ENCODE data around the gene NDUFS4.
"Not testable (repeated sequence)": the region's sequence is repeated elsewhere in the genome, so short reads cannot be mapped to it uniquely, and the experiment has no call there.

The NDUFS4 gene

GRCh38 chr5:53665313-53665712, 104.9 kb downstream of the NDUFS4 start:
- not testable (repeated sequence) for DNase-seq (ENCODE audit: low read depth in 2 of 2)

DNA sequence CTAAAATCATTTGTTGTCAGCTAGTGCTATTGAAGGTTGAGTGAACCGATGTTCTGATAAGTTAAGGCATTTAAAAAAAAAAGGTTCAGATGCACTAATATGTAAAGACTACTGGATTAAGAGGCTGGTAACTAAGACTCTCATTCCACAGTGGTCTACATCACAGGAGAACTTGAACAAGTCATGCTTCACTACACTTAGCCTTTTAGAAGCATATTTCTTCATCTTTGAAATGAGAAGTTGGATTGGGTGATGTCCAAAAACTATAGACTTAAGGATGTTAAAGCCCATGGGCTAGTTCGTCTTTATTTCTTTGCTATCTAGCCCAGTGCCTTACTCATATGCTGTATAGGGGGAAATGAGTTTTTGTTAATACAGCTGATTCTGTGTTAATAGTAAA, 107.2 kb downstream of the NDUFS4 start:
- DNase-seq (ENCODE audit: low read depth in 2 of 2): no peak

DNA sequence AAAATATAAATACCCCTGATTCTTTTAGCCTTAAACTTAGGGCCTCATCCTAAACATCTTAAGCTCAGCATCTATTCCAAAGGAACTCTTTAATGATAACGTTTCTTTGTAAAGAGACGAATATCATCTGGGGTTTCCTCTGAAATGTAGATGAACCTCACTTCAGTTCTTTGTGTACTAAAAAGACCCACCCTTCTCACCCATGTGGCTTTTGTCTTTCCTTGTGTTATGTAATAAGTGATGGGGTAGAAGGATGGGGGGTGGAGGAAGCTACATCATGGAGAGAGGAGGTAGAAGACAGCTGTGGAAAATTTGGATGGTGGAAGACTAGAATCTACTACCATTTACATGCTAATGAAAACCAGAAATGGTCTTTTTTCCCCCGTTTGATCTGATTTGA, 111.0 kb downstream of the NDUFS4 start:
- DNase-seq (ENCODE audit: low read depth in 2 of 2): no peak

DNA sequence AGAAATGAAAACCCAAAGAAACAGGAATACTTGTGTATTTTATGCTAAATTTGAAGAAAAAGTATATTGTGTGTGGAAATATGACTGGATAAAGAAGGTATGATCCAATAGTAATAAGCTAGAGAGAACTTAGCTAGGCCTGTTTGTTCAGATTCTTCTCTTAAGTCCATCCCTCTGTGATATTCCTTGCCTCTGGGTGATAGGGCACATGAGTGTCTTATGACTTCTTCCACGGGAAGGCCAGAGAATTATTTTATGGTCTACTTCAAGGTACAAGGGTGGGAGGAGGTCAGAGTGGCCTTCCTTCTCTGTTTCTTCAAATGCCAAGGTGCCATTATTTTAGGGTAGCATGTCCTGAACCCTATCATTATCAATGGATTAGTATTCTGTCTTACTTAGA, 113.7 kb downstream of the NDUFS4 start:
- no peak for DNase-seq (ENCODE audit: low read depth in 2 of 2)

- DNase-seq (ENCODE audit: low read depth in 2 of 2): no peak
Measured at GRCh38 chr5:53677632-53678031, 117.2 kb downstream of the NDUFS4 start.

- DNase-seq (ENCODE audit: low read depth in 2 of 2): no peak
Measured at GRCh38 chr5:53678981-53679660, 118.7 kb downstream of the NDUFS4 start.

GRCh38 chr5:53681079-53681478, 120.6 kb downstream of the NDUFS4 start:
- DNase-seq (ENCODE audit: low read depth in 2 of 2): no peak

DNA sequence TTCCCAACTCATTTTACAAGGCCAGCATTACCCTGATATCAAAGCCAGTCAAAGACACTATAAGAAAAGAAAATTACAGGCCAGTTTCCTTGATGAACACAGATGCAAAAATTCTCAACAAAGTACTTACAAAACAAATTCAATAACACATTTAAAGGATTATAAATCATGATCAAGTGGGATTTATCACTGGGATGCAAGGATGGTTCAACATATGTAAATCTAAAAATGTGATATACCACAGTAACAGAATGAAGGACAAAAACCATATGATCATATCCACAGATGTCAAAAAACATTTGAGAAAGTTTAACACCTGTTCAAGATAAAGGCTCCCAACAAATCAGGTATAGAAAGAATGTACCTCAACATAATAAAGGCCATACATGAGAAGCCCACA, 130.6 kb downstream of the NDUFS4 start:
- DNase-seq (ENCODE audit: low read depth in 2 of 2): no peak

DNA sequence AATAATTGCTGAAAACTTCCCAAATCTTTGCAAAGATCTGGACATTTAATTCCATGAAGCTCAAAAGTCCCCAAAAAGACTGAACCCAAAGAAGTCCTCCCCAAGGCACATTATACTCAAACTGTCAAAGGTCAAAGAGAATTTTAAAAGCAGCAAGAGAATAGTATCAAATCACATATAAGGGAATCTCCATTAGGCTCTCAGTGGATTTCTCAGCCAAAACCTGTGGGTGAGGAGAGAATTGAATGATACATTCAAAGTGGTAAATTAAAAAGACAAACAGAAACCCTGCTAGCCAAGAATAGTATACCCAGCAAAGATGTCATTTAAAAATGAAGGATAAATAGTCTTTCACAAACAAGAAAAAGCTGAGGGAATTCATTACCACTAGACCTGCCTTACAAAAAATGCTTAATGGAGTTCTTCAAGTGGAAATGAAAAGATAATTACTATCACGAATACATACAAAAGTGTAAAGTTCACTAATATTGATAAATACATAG, 134.1 kb downstream of the NDUFS4 start:
- DNase-seq (ENCODE audit: low read depth in 2 of 2): no peak

GRCh38 chr5:53710405-53710804, 150.0 kb downstream of the NDUFS4 start:
- DNase-seq (ENCODE audit: low read depth in 2 of 2): not testable (repeated sequence)

GRCh38 chr5:53712327-53712726, 151.9 kb downstream of the NDUFS4 start:
- no peak for DNase-seq (ENCODE audit: low read depth in 2 of 2)

GRCh38 chr5:53713978-53714666, 153.7 kb downstream of the NDUFS4 start:
- DNase-seq (ENCODE audit: low read depth in 2 of 2): no peak

DNA sequence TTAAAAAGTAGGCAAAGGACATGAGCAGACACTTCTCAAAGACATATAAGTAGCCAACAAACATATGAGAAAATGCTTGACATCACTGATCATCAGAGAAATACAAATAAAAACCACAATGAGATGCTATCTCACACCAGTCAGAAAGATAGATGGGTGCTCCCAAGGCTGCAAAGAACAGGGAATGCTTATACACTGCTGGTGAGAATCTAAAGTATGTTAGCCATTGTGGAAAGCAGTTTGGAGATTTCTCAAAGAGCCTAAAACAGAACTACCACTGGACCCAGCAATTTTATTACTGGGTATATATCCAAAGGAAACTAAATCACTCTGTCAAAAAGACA, 154.2 kb downstream of the NDUFS4 start:
- DNase-seq (ENCODE audit: low read depth in 2 of 2): no peak

DNA sequence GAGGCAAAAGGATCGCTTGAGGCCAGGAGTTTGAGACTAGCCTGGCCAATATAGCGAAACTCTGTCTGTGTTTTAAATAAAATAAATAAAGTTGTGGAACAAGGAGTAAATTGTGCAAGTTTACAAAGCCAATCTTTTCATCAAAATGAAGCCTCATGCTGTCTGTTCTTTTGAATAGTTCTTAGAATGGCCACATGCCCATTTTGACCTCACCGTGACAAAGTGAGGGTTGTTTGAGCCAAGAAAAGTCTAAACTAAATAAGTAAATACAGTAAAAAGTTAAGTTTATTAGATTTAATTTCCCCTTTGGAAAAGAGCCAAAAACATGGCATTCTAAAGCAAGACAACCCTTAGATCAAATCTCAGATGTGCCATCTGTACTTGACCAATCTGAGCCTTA, 165.7 kb downstream of the NDUFS4 start:
- no peak for DNase-seq (ENCODE audit: low read depth in 2 of 2)

- no peak for DNase-seq (ENCODE audit: low read depth in 2 of 2)
Measured at GRCh38 chr5:53730943-53731342, 170.5 kb downstream of the NDUFS4 start.

All from stimulated activated CD4-positive, alpha-beta T cell treated with anti-CD3 and anti-CD28 coated beads, Interleukin-4, amount 100 ng/mL, for 48 hours (primary cell).